AG09319 (cell line): ENCODE data around the gene SDSL.

Source experiments
- DNase-seq: peaks from one replicate; pipeline ENCODE4 v3.0.0-alpha.2; 2010; ENCODE audit warnings: low read depth; ENCODE audit errors: extremely low read depth
- CTCF ChIP-seq: IDR thresholded peaks from 2 replicates; pipeline ENCODE4 v1.5.1; 2011; ENCODE audit warnings: low read depth, mild to moderate bottlenecking, inconsistent platforms, low read length, moderate library complexity

Gene SDSL

GRCh38 chr12:113409462-113410124, 12.6 kb upstream of the SDSL start:
- no peak for DNase-seq
- no peak for TF ChIP-seq CTCF

- DNase-seq: no peak
- TF ChIP-seq CTCF: no peak
These were observed 8.7 kb upstream of the SDSL start for GRCh38 chr12:113413488-113413939.

GRCh38 chr12:113414519-113415038, 7.6 kb upstream of the SDSL start:
- TF ChIP-seq CTCF: no peak
- DNase-seq: no peak

GRCh38 chr12:113416091-113416754, 6.0 kb upstream of the SDSL start:
- DNase-seq: no peak

GRCh38 chr12:113418213-113418879, 3.8 kb upstream of the SDSL start:
- no peak for DNase-seq
- TF ChIP-seq CTCF: no peak

More at GRCh38 chr12:113416091-113416754, 6.0 kb upstream of the SDSL start:
- no peak for TF ChIP-seq CTCF

GRCh38 chr12:113420996-113421595, 1.1 kb upstream of the SDSL start:
- DNase-seq: no peak
- TF ChIP-seq CTCF: no peak
